ENCODE measurements around the gene RNASEH1.

Gene RNASEH1

DNA sequence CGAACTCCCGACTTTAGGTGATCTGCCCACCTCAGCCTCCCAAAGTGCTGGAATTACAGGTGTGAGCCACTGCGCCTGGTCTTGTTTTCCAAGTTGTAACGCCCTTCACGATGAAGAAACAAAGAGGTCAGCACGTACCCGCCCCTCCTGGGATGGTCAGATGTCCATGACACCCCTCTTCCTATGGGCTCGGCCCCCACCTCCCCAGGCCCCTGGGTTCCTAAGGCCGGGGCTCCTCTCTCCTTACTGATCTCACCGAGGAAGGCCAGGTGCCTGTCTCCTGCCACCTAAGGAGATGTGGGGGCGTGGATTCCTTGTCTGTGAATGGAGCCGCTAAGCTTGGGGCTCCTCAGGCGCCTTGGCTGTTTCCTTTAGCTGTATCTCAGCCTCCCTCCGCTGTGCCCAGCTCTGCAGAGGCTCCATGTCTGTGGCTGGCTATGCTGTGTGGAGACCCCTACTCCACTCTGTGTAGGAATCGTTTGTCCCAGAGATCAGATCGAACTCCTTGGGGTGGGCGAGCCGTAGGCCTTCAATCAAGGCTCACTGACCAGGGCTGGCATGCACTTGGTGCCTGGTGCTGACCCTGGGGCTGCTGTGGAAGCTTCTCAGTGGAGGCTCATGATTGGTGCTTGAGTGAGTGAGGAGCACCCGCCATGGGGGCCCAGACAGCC is 45.5 kb upstream of the RNASEH1 start:
- DNase-seq (ENCODE audit: low read depth) = no peak
- TF ChIP-seq, protein P1, sequence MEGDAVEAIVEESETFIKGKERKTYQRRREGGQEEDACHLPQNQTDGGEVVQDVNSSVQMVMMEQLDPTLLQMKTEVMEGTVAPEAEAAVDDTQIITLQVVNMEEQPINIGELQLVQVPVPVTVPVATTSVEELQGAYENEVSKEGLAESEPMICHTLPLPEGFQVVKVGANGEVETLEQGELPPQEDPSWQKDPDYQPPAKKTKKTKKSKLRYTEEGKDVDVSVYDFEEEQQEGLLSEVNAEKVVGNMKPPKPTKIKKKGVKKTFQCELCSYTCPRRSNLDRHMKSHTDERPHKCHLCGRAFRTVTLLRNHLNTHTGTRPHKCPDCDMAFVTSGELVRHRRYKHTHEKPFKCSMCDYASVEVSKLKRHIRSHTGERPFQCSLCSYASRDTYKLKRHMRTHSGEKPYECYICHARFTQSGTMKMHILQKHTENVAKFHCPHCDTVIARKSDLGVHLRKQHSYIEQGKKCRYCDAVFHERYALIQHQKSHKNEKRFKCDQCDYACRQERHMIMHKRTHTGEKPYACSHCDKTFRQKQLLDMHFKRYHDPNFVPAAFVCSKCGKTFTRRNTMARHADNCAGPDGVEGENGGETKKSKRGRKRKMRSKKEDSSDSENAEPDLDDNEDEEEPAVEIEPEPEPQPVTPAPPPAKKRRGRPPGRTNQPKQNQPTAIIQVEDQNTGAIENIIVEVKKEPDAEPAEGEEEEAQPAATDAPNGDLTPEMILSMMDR (IDR thresholded peaks at IDR 0.05; ENCODE audit: control insufficient read depth, extremely low read depth, insufficient read depth) = no peak
- H3K4me3 ChIP-seq (ENCODE audit: low read depth, low read length) = no peak overlapping the region

DNA sequence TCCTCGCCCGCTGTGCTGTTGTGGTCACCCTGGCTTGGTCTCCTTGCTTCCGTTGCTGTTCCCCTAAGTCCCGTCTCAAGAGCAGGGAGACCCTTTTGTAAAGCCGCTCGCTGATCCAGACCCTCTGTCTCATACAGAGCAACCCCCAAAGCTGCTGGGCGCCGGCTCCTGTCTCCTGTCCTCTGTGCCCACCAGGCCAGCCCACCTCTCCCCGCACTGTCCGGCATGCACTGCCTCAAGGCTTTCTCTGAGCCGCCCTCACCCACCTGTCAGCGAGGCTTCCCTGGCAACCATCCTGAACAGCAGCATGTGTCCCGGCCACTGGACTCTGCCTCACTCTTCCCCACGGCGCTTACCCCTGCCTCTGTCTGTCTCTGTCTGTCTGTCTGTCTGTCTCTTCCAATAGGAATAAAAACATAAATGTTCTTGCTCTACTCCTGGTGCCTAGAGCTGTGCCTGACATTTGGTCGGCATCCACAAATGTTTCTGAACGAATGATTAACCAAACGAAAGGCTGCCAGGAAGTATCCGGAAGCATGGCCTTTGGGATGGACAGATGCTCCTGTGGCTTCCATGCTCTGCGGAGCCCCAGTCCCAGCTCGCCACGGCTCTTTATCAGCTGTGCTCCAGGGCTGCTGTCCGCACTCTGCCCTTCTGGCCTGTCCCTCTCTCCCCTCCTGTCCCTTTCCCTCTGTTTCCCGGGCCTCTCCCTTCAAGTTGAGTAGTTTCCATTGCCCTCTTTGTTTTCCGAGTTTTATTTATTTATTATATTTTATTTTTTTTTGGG is 44.6 kb upstream of the RNASEH1 start:
- no peak overlapping the region for H3K4me3 ChIP-seq (ENCODE audit: low read depth, low read length)
- TF ChIP-seq, protein P1 (IDR thresholded peaks at IDR 0.05; ENCODE audit: control insufficient read depth, extremely low read depth, insufficient read depth) = no peak
- DNase-seq (ENCODE audit: low read depth) = no peak

DNA sequence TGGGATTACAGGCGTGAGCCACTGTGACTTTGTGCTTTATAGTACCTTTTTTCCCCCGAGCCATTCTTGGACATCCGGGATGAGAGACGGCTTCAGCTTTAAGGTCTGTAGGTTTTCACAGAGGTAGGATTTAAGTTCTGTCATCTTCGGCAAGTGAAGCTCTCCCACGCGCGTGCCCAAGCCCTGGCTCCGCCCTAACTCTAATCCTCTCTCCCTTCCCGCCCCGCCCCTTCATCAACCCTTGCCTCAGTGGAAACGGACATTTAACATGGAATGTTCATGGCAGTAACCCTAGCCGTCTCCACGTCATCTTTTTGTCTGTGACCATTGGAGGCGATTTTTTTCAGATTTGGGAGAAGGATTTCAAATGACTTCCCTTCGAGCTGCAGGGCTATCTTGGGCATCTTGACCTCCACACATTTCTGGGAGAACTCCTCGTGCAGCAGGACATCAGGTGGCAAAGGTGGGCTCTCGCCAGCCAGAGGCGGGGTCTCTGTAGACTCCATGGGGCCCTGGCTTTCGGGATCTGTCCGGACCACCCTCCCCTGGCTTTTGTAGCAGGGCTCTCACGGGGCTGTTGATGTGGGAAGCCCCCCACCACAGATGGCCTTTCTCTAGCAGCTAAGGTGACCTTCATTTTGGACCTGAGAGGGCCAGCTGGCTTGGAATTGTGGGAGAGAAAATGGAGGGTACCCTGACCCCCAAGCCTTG is 43.6 kb upstream of the RNASEH1 start:
- no peak overlapping the region for H3K4me3 ChIP-seq (ENCODE audit: low read depth, low read length)
- DNase-seq (ENCODE audit: low read depth) = no peak
- TF ChIP-seq, protein P1 (IDR thresholded peaks at IDR 0.05; ENCODE audit: control insufficient read depth, extremely low read depth, insufficient read depth) = no peak

DNA sequence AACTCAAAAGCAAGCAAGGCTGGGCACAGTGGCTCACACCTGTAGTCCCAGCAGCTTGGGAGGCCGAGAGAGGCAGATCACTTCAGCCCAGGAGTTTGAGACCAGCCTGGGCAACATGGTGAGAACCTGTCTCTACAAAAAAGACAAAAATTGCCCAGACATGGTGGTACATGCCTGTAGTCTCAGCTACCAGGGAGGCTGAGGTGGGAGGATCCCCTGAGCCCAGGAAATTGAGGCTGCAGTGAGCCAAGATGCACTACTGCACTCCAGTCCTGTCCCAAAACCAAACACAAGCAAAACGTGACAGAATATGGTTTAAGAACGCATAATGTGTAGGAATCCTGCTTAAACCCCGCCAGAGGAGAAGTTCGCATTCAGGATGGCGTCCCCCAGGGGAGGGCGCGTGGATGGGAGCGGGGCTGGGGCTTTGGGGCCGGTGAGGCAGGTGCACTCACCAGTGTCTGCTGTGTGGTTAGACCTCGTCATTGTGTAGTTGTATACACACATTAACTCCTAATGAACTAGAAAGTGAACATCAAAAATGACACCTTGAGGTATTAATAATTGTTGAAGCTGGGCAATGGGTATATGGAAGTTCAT is 42.2 kb upstream of the RNASEH1 start:
- TF ChIP-seq, protein P1 (IDR thresholded peaks at IDR 0.05; ENCODE audit: control insufficient read depth, extremely low read depth, insufficient read depth) = no peak
- no peak overlapping the region for H3K4me3 ChIP-seq (ENCODE audit: low read depth, low read length)
- DNase-seq (ENCODE audit: low read depth) = no peak

DNA sequence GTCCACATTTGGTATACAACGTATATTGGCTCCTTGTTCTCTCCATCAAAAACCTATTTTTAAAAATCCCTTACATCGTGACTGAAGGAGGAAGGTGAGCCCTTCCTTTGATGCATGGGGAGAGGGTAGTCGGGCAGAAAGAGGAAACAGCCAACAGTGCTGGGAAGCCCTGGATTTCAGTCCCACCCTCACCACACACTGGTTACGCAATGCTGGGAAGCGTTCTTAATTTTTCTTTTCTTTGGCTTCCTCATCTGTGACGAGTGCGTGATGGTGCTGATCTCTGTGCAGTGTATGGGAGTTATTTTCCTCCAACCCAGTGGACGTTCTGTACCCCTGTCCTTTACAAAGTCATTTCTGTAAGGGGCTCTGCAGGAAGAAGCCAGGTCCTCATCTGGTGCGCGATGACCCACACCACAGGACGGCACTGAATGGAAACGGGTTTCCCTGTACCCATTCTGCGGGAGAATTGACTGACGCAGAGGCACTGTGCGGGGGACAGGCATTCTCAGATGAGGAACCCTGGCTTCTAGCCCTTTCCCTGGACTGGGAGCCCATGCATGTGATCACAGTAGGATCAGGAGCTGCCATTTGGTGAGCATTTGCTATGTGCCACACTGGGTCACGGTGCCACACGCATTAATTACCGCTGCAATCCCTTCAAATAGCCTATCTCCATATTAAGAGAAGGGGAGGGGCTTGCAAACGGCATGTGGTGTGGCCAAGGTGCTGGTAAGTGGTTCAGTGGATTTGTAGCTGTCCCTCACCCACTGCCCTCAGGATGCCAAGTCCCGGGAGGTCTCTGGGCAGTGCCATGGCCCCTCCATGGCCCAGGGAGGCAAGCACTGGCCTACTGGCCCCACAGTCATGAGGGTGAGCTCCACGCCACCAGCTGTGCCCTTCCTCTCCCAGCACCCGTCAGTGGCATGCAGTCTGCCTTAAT is 41.0 kb upstream of the RNASEH1 start:
- H3K4me3 ChIP-seq (ENCODE audit: low read depth, low read length) = no peak overlapping the region
- TF ChIP-seq, protein P1 (IDR thresholded peaks at IDR 0.05; ENCODE audit: control insufficient read depth, extremely low read depth, insufficient read depth) = no peak
- DNase-seq (ENCODE audit: low read depth) = no peak
